ENCODE results near the gene SLC5A4. TPM values are rescaled to one million over a fixed set of nuclear protein-coding genes. Genes with fewer than 3 reads are reported as not detected.

Gene SLC5A4
- total RNA-seq, 1 experiment from 2014 or later, result not detected

DNA sequence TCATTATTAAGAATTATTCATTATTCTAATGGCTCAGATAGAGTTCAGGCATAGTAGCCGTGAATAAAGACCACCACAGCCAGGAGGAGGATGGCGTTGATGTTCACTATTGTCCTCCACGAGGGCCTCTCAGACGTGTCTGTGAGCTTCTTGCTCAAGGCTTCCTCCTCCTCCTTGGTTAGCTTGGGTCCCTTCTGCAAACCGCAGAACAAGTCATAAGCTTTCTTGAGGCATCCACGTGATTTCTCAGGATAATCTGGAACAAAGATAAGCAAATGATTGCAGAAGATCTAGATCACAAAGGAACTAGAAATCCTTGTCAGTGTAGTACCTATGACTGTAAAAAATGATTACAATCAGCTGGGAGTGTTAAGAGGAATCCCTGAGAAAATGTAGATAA lies 36.7 kb downstream of the SLC5A4 start:
- intact Hi-C loops (cut with micrococcal nuclease; ENCODE audit: unreplicated experiment), result no loop called here
- CTCF ChIA-PET, result no interaction called here
- no peak overlapping the region for H3K4me3 Mint-ChIP-seq (ENCODE audit: low read depth, unreplicated experiment)

DNA sequence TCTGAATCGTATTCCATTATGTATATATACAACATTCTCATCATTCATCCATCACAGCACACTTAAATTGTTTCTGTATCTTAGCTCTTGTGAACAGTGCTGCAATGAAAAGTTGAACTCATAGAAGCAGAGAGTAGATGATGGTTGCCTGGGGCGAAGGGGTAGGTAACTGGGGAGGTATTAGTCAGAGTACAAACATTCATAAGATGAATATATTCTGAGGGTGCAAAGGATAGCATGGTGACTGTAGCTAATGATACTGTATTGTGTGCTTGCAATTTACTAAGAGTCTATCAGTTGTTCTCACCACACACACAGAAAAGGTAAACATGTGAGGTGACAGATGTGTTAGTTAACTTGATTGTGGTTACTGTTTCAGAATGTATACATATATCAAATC lies 37.7 kb downstream of the SLC5A4 start:
- H3K4me1 Mint-ChIP-seq (ENCODE audit: low read depth, unreplicated experiment), result no peaks in the 10 kb centered on the region
- no peak overlapping the region for H3K4me3 Mint-ChIP-seq (ENCODE audit: low read depth, unreplicated experiment)
- H3K27me3 Mint-ChIP-seq (ENCODE audit: unreplicated experiment), result no peaks in the 10 kb centered on the region
- no peak overlapping the region for H3K27ac Mint-ChIP-seq (ENCODE audit: unreplicated experiment)
- no peaks in the 10 kb centered on the region for H3K9me3 Mint-ChIP-seq (ENCODE audit: low read depth, unreplicated experiment)
- intact Hi-C loops (cut with micrococcal nuclease; ENCODE audit: unreplicated experiment), result no loop called here
- no peaks in the 10 kb centered on the region for H3K36me3 Mint-ChIP-seq (ENCODE audit: insufficient read depth, unreplicated experiment)
- CTCF ChIA-PET, result interaction anchor here (0.6 kb wide), 1 partner anchor 557 kb away, joined by 3 read pairs; no protein-coding TSS in a partner anchor
- BruUV-seq (replicated peaks), result no TSS peak
- TF ChIP-seq, protein P1, sequence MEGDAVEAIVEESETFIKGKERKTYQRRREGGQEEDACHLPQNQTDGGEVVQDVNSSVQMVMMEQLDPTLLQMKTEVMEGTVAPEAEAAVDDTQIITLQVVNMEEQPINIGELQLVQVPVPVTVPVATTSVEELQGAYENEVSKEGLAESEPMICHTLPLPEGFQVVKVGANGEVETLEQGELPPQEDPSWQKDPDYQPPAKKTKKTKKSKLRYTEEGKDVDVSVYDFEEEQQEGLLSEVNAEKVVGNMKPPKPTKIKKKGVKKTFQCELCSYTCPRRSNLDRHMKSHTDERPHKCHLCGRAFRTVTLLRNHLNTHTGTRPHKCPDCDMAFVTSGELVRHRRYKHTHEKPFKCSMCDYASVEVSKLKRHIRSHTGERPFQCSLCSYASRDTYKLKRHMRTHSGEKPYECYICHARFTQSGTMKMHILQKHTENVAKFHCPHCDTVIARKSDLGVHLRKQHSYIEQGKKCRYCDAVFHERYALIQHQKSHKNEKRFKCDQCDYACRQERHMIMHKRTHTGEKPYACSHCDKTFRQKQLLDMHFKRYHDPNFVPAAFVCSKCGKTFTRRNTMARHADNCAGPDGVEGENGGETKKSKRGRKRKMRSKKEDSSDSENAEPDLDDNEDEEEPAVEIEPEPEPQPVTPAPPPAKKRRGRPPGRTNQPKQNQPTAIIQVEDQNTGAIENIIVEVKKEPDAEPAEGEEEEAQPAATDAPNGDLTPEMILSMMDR (IDR thresholded peaks at IDR 0.05; ENCODE audit: unreplicated experiment), result no peak
- DNase-seq, result no peak

More for the DNA sequence above, 36.7 kb downstream of the SLC5A4 start:
- Mint-ChIP-seq H3K9me3 (ENCODE audit: low read depth, unreplicated experiment) (no peaks in the 10 kb centered on the region), H3K27me3 (ENCODE audit: unreplicated experiment) (no peaks in the 10 kb centered on the region), H3K27ac (ENCODE audit: unreplicated experiment) (no peak overlapping the region), H3K4me1 (ENCODE audit: low read depth, unreplicated experiment) (no peaks in the 10 kb centered on the region), H3K36me3 (ENCODE audit: insufficient read depth, unreplicated experiment) (no peaks in the 10 kb centered on the region)
- TF ChIP-seq, protein P1 (IDR thresholded peaks at IDR 0.05; ENCODE audit: unreplicated experiment), result no peak
- no TSS peak for BruUV-seq (replicated peaks)
- no peak for DNase-seq

DNA sequence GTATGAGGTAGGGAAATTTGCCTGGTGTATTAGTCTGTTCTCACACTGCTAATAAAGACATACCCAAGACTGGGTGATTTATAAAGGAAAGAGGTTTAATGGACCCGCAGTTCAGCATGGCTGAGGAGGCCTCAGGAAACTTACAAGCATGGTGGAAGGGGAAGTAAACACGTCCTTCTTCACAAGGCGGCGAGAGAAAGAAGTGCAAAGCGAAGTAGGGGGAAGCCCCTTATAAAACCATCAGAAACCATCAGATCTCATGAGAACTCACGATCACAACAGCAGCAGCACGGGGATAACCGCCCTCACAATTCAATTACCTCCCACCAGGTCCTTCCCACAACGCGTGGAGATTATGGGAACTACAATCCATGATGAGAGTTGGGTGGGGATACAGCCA lies 38.2 kb downstream of the SLC5A4 start:
- intact Hi-C loops (cut with micrococcal nuclease; ENCODE audit: unreplicated experiment), result no loop called here
- TF ChIP-seq, protein P1 (IDR thresholded peaks at IDR 0.05; ENCODE audit: unreplicated experiment), result no peak
- BruUV-seq (replicated peaks), result no TSS peak

DNA sequence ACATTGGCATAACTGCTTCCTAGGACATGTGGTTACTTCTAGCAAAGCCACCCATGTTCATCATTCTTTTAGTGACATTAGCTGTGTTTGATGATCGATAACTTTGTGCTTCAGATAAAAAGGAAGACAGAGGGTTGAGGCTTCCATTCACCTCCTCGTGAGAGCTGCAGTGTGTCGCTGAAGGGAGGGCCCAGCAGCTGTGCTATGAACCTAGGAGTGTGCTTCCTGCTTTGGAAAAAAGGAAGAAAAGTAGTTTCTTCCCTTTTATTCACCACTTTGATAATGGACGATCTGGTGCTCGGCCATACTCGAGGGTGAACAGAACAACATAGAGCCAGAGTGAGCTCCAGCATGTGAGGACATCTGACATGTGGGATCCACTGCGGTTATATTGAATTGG lies 44.1 kb downstream of the SLC5A4 start:
- TF ChIP-seq, protein P1 (IDR thresholded peaks at IDR 0.05; ENCODE audit: unreplicated experiment), result no peak
- Mint-ChIP-seq H3K4me1 (ENCODE audit: low read depth, unreplicated experiment) (peaks cover 14% of the 10 kb centered on the region), H3K4me3 (ENCODE audit: low read depth, unreplicated experiment) (no peak overlapping the region), H3K27ac (ENCODE audit: unreplicated experiment) (no peak overlapping the region), H3K9me3 (ENCODE audit: low read depth, unreplicated experiment) (no peaks in the 10 kb centered on the region), H3K36me3 (ENCODE audit: insufficient read depth, unreplicated experiment) (peaks cover 6% of the 10 kb centered on the region), H3K27me3 (ENCODE audit: unreplicated experiment) (no peaks in the 10 kb centered on the region)
- intact Hi-C loops (cut with micrococcal nuclease; ENCODE audit: unreplicated experiment), result no loop called here
- no TSS peak for BruUV-seq (replicated peaks)
- no peak for DNase-seq
- CTCF ChIA-PET, result no interaction called here

More for the DNA sequence above, 38.2 kb downstream of the SLC5A4 start:
- H3K9me3 Mint-ChIP-seq (ENCODE audit: low read depth, unreplicated experiment), result no peaks in the 10 kb centered on the region
- DNase-seq, result no peak
- CTCF ChIA-PET, result no interaction called here
- H3K4me1 Mint-ChIP-seq (ENCODE audit: low read depth, unreplicated experiment), result no peaks in the 10 kb centered on the region
- H3K4me3 Mint-ChIP-seq (ENCODE audit: low read depth, unreplicated experiment), result no peak overlapping the region
- H3K27ac Mint-ChIP-seq (ENCODE audit: unreplicated experiment), result no peak overlapping the region
- no peaks in the 10 kb centered on the region for H3K36me3 Mint-ChIP-seq (ENCODE audit: insufficient read depth, unreplicated experiment)
- H3K27me3 Mint-ChIP-seq (ENCODE audit: unreplicated experiment), result no peaks in the 10 kb centered on the region

All from Calu3 (cell line).